Calu3 (cell line): ENCODE results near the gene LDLRAD3. TPM values are rescaled to one million over a fixed set of nuclear protein-coding genes. Genes with fewer than 3 reads are reported as not detected.

Experiments
- BruUV-seq: library from RNA; stranded (reverse); fragments of 400-500 nt; replicated peaks from 2 replicates; lab custom pipeline; 2021; lab: Mats Ljungman, UMichigan
- CTCF ChIA-PET: fragments of 300-600 bp; sonication (Branson Sonifier 250); formaldehyde crosslinking; loops from one replicate; lab custom pipeline; 2022; ENCODE audit warnings: antibody characterized with exemption; lab: Charles Lee
- DNase-seq: peaks from one replicate; pipeline ENCODE4 v3.0.0; 2022
- H3K27ac Mint-ChIP-seq: one replicate; pipeline ENCODE4 v1.8.0; 2022; ENCODE audit warnings: mixed read lengths; ENCODE audit not compliant: unreplicated experiment
- H3K27me3 Mint-ChIP-seq: one replicate; pipeline ENCODE4 v1.8.0; 2022; ENCODE audit warnings: mixed read lengths; ENCODE audit not compliant: unreplicated experiment
- H3K36me3 Mint-ChIP-seq: one replicate; pipeline ENCODE4 v1.8.0; 2022; ENCODE audit warnings: mild to moderate bottlenecking, moderate library complexity, mixed read lengths; ENCODE audit not compliant: insufficient read depth, unreplicated experiment
- H3K4me1 Mint-ChIP-seq: one replicate; pipeline ENCODE4 v1.8.0; 2022; ENCODE audit warnings: mild to moderate bottlenecking, low read depth, mixed read lengths; ENCODE audit not compliant: unreplicated experiment
- H3K4me3 Mint-ChIP-seq: one replicate; pipeline ENCODE4 v1.8.0; 2022; ENCODE audit warnings: mild to moderate bottlenecking, low read depth, moderate library complexity, mixed read lengths; ENCODE audit not compliant: unreplicated experiment
- H3K9me3 Mint-ChIP-seq: one replicate; pipeline ENCODE4 v1.8.0; 2022; ENCODE audit warnings: low read depth, mixed read lengths; ENCODE audit not compliant: unreplicated experiment
- CTCF ChIP-seq: fragments of 200-600 bp; IDR thresholded peaks from one replicate; pipeline ENCODE4 v1.8.0; 2022; ENCODE audit warnings: antibody characterized with exemption; ENCODE audit not compliant: unreplicated experiment
- intact Hi-C: fragments of 100-400 bp; cut with micrococcal nuclease; formaldehyde crosslinking; loops from one replicate; pipeline ENCODE4 v1.10.0; 2022; ENCODE audit not compliant: unreplicated experiment
- total RNA-seq: library from RNA; stranded (reverse); gene quantifications from 2 replicates; pipeline ENCODE4 v1.2.3, GENCODE V29; 2022

Gene LDLRAD3
- total RNA-seq, 1 experiment from 2014 or later, result 16.2 TPM

- peaks cover 24% of the 10 kb centered on the region for H3K4me1 Mint-ChIP-seq
- H3K27me3 Mint-ChIP-seq, result no peaks in the 10 kb centered on the region
- no peak overlapping the region for H3K4me3 Mint-ChIP-seq
- no peaks in the 10 kb centered on the region for H3K9me3 Mint-ChIP-seq
- H3K36me3 Mint-ChIP-seq, result no peaks in the 10 kb centered on the region
- CTCF ChIA-PET, result no interaction called here
- no peak for DNase-seq
- TF ChIP-seq CTCF, result no peak
- no peak overlapping the region for H3K27ac Mint-ChIP-seq
- no TSS peak for BruUV-seq
- intact Hi-C loops, result no loop called here
Observed at GRCh38 chr11:36034551-36035331, 90.9 kb downstream of the LDLRAD3 start.

GRCh38 chr11:36035454-36035853 is 91.6 kb downstream of the LDLRAD3 start:
- DNase-seq, result no peak
- no peak overlapping the region for H3K27ac Mint-ChIP-seq
- H3K9me3 Mint-ChIP-seq, result no peaks in the 10 kb centered on the region
- BruUV-seq, result no TSS peak
- no peak for TF ChIP-seq CTCF
- intact Hi-C loops, result no loop called here
- no peaks in the 10 kb centered on the region for H3K27me3 Mint-ChIP-seq
- H3K36me3 Mint-ChIP-seq, result no peaks in the 10 kb centered on the region
- peaks cover 24% of the 10 kb centered on the region for H3K4me1 Mint-ChIP-seq
- CTCF ChIA-PET, result no interaction called here
- H3K4me3 Mint-ChIP-seq, result no peak overlapping the region

- no peak for DNase-seq
- no peak for TF ChIP-seq CTCF
- CTCF ChIA-PET, result no interaction called here
- Mint-ChIP-seq H3K27ac (no peak overlapping the region), H3K4me3 (no peak overlapping the region), H3K36me3 (no peaks in the 10 kb centered on the region), H3K4me1 (peaks cover 24% of the 10 kb centered on the region), H3K9me3 (no peaks in the 10 kb centered on the region), H3K27me3 (no peaks in the 10 kb centered on the region)
- BruUV-seq, result no TSS peak
- intact Hi-C loops, result no loop called here
Observed at GRCh38 chr11:36035999-36036398, 92.1 kb downstream of the LDLRAD3 start.

DNA sequence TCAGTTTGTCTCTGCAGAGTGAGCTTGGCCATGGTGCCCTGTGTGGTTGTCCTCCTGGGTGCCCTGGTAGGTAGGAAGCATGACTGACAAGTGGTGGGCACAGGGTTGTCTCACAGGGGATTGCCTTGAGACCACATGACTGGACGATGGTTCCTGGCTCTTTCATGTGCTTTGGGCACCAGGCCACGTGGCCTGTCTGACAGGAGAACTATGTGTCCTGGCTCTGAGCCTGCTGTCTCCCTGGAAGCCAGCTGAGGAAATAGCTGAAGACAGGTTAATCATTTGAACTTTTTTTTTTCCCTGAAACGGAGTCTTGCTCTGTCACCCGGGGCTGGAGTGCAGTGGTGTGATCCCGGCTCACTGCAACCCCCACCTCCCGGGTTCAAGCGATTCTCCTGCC is 93.2 kb downstream of the LDLRAD3 start:
- no peak for TF ChIP-seq CTCF
- CTCF ChIA-PET, result no interaction called here
- no peak overlapping the region for H3K27ac Mint-ChIP-seq
- DNase-seq, result peak; percentile 13
- no peak overlapping the region for H3K4me3 Mint-ChIP-seq
- no peaks in the 10 kb centered on the region for H3K9me3 Mint-ChIP-seq
- BruUV-seq, result no TSS peak
- intact Hi-C loops, result no loop called here
- no peaks in the 10 kb centered on the region for H3K36me3 Mint-ChIP-seq
- no peaks in the 10 kb centered on the region for H3K27me3 Mint-ChIP-seq
- H3K4me1 Mint-ChIP-seq, result peaks cover 24% of the 10 kb centered on the region
